ENCODE measurements around the gene ZNF827. TPM values are rescaled to one million over a fixed set of nuclear protein-coding genes. Genes with fewer than 3 reads are reported as not detected.

The ZNF827 gene
- total and polyA plus RNA-seq, 2 of the 13 experiments (the other 11 are each of a cell fraction or from before 2014, with no cell fraction given) = 2.8 TPM

DNA sequence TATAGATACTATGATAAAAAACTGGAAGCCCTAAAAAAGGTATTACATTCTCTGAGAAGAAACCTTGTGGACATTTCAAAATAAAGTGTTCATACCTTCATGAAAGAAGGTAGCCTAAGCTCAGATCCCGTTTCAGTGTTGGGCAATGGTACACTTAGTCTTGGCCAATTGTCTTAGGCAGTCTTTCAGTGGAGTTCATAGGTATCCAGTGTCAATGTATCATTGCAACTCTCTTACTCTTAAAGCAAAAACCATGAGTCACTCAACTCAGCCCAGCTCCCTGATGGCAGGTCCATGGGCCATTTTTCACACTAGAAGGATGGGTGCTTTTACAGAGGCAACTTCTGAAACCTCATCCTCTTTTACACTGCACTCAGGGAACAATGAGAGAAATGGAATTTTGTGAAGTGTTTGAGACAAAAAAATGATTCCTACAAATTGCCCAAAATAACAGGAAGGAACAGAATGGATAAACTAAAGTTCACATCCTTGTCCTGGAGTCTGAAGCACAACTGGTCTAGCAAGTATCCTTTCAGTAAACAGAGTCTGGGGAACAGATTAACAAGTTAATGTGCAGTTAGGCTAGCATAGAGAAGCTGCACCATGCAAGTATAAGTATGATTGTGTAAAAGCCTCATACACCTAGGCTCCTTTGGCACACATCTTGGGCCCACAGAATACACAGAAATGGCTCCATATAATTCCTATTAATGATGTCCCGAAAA is 7.0 kb upstream of the ZNF827 start:
- no peak for DNase-seq (ENCODE audit: low spot score)
- no peak overlapping the region for H3K4me3 ChIP-seq (replicated peaks in 1 of 3; ENCODE audit: insufficient read depth in 1 of 3, low read depth in 2 of 3, low read length in 3 of 3)
- no peak for ATAC-seq
- H2AFZ ChIP-seq (ENCODE audit: low read length) = no peak overlapping the region
- ChIA-PET CTCF (ENCODE audit: low intra/inter-chr PET ratio, low total read pairs) (no interaction called here), POLR2A (no interaction called here)
- no peaks in the 10 kb centered on the region for H3K9me3 ChIP-seq (ENCODE audit: low read length)
- 15% methylated on average over 2 of the region's 2 CpGs for WGBS (ENCODE audit: low lambda C conversion rate)
- no peaks in the 10 kb centered on the region for H4K20me1 ChIP-seq (ENCODE audit: insufficient read depth, low read length)
- in situ Hi-C loops (cut with HindIII; ENCODE audit: extremely low pct_ligation_motif_present, low pct_unique_long_range_greater_than_20kb) (no loop called here), intact Hi-C loops (cut with micrococcal nuclease; ENCODE audit: unreplicated experiment) (no loop called here)
- no peak overlapping the region for H3K9ac ChIP-seq (ENCODE audit: insufficient read depth, low read depth, low read length)
- H3K4me2 ChIP-seq (ENCODE audit: low read depth, low read length) = no peak overlapping the region
- H3K27me3 ChIP-seq (ENCODE audit: control insufficient read depth in 1 of 2, insufficient read depth in 2 of 2, low read length in 2 of 2) = peaks cover 0 to 13% of the 10 kb centered on the region in 2 experiments; a peak in 2 of 5 replicates
- FAIRE-seq = no peak
- no peak overlapping the region for H3K27ac ChIP-seq (ENCODE audit: extremely low read length, insufficient read depth, low read length)
- H3K4me1 ChIP-seq (ENCODE audit: insufficient read depth, low read length) = no peaks in the 10 kb centered on the region
- H3K36me3 ChIP-seq (replicated peaks in 1 of 2; ENCODE audit: control insufficient read depth in 1 of 2, insufficient read depth in 2 of 2, low read length in 2 of 2) = no peaks in the 10 kb centered on the region
- no TSS peak for BruUV-seq (replicated peaks)
- H3K79me2 ChIP-seq (ENCODE audit: insufficient read depth, low read length) = no peaks in the 10 kb centered on the region
- TF ChIP-seq, protein P1, sequence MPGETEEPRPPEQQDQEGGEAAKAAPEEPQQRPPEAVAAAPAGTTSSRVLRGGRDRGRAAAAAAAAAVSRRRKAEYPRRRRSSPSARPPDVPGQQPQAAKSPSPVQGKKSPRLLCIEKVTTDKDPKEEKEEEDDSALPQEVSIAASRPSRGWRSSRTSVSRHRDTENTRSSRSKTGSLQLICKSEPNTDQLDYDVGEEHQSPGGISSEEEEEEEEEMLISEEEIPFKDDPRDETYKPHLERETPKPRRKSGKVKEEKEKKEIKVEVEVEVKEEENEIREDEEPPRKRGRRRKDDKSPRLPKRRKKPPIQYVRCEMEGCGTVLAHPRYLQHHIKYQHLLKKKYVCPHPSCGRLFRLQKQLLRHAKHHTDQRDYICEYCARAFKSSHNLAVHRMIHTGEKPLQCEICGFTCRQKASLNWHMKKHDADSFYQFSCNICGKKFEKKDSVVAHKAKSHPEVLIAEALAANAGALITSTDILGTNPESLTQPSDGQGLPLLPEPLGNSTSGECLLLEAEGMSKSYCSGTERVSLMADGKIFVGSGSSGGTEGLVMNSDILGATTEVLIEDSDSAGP (CRISPR knock-in tag; IDR thresholded peaks at IDR 0.05; ENCODE audit: borderline replicate concordance) = no peak
- TF ChIP-seq, protein P2, sequence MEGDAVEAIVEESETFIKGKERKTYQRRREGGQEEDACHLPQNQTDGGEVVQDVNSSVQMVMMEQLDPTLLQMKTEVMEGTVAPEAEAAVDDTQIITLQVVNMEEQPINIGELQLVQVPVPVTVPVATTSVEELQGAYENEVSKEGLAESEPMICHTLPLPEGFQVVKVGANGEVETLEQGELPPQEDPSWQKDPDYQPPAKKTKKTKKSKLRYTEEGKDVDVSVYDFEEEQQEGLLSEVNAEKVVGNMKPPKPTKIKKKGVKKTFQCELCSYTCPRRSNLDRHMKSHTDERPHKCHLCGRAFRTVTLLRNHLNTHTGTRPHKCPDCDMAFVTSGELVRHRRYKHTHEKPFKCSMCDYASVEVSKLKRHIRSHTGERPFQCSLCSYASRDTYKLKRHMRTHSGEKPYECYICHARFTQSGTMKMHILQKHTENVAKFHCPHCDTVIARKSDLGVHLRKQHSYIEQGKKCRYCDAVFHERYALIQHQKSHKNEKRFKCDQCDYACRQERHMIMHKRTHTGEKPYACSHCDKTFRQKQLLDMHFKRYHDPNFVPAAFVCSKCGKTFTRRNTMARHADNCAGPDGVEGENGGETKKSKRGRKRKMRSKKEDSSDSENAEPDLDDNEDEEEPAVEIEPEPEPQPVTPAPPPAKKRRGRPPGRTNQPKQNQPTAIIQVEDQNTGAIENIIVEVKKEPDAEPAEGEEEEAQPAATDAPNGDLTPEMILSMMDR (CRISPR knock-in tag; IDR thresholded peaks at IDR 0.05) = no peak
- TF ChIP-seq ZNF569 (CRISPR knock-in tag; IDR thresholded peaks at IDR 0.05; ENCODE audit: borderline replicate concordance) = no peak
- TF ChIP-seq NR1H2 (CRISPR knock-in tag; IDR thresholded peaks at IDR 0.05; ENCODE audit: borderline replicate concordance, low read depth) = no peak
- no peak for TF ChIP-seq NFIC (IDR thresholded peaks at IDR 0.05; ENCODE audit: low read length)
- TF ChIP-seq GATA4 (IDR thresholded peaks at IDR 0.05; ENCODE audit: borderline replicate concordance, low read depth) = no peak
- TF ChIP-seq REST (IDR thresholded peaks at IDR 0.05; ENCODE audit: borderline replicate concordance in 1 of 2, low read depth in 1 of 2, low read length in 2 of 2) = no peak
- no peak for TF ChIP-seq FOXK2 (IDR thresholded peaks at IDR 0.05)
- no peak for TF ChIP-seq MEIS2 (CRISPR knock-in tag; IDR thresholded peaks at IDR 0.05)
- TF ChIP-seq RAD51 (IDR thresholded peaks at IDR 0.05; ENCODE audit: borderline replicate concordance) = no peak
- TF ChIP-seq AGO1 (IDR thresholded peaks at IDR 0.05; ENCODE audit: low read depth, low read length, poor library complexity, severe bottlenecking) = no peak
- TF ChIP-seq, protein P3, sequence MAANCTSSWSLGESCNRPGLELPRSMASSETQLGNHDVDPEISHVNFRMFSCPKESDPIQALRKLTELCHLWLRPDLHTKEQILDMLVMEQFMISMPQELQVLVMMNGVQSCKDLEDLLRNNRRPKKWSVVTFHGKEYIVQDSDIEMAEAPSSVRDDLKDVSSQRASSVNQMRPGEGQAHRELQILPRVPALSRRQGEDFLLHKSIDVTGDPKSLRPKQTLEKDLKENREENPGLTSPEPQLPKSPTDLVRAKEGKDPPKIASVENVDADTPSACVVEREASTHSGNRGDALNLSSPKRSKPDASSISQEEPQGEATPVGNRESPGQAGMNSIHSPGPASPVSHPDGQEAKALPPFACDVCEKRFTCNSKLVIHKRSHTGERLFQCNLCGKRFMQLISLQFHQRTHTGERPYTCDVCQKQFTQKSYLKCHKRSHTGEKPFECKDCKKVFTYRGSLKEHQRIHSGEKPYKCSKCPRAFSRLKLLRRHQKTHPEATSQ (CRISPR knock-in tag; IDR thresholded peaks at IDR 0.05; ENCODE audit: borderline replicate concordance) = no peak

All from HepG2 (cell line).